HL-60/S4 treated with retinoic acid at 250 ng/mL for 4 days and 3 days (cell line): Measurements from ENCODE around the gene PDZRN4.

Experiments used
- in situ Hi-C: fragments of 300-500 bp; cut with MboI; formaldehyde crosslinking; loops from 2 replicates; pipeline ENCODE4 v1.7.0; 2022; ENCODE audit warnings: low sequenced_read_pairs

The PDZRN4 gene

DNA sequence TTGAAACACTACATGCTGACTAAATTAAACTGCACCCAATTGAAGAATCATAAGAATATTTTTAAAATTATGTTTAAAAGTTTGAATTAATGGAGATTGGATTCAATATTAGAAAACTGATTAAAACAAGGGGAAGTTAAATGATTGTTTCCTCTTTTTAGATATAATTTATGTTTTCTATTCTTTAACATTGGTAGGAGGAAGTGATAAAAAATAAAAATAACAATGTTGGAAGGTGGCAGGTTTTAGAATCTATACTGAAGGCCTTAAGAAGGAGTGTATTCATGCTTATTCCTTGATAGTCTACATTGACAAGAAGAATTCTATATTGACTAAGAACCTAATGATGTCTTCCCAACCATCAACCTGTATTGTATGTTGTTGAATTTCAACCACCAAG, 168.1 kb downstream of the PDZRN4 start:
- in situ Hi-C loops = no loop called here

DNA sequence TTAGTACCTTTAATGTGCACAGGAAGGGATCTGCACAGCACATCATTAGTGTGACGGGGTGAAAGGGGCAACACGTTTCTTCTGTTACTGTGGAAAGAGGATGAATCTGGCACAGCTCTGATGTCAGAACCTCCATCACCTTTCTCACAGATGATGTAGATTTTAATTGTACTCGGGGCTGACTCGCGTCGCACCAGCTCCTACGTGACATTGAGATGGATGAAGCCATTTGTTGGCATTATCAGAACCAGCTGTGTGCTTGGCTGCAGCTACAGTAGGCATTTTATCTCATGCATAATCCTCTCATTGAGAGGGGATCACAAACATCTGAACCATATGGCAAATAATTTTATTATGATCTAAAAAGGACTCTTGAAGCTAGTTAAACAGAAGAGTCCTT, 173.6 kb downstream of the PDZRN4 start:
- in situ Hi-C loops = no loop called here

DNA sequence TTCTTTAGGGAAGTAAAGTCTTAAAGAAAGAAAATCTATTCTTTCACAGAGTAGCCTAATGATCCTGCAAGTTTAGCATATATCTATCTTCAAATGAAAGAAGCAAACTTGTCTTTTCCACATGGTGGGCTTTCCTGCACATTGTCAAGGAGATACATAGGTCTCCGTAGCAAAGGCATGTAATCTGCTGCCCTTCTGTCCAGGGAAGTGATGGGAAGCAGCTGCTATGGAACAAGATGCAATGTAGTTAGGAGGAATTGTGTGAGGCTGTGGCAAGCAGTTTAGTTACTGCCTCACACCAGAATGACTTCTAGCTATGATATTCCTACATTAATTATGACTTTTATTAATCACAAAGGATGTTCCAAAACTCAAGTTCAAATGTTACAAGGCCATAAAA, 174.4 kb downstream of the PDZRN4 start:
- in situ Hi-C loops = no loop called here

DNA sequence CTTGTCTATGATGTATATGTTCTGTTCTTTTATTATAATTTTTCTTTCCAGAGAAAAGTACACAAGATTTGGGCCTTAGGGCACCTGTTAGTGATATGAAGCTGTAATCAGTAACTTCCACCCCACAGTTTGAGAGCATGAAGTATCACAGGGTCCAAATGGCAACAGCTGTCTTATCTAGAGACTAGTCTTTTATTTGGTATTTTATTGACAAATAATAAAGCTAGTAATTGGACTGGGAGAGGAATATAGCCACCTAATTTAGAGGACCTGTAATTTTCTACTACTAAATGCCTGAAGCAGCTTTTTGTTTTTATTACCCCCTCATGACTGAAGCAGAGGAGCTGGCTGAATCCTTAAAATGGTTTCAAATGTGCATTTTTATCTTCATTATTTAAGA, 174.8 kb downstream of the PDZRN4 start:
- in situ Hi-C loops = no loop called here

- in situ Hi-C loops = no loop called here
Observed at GRCh38 chr12:41364211-41364610, 176.1 kb downstream of the PDZRN4 start.

GRCh38 chr12:41365653-41366171, 177.6 kb downstream of the PDZRN4 start:
- in situ Hi-C loops = no loop called here

GRCh38 chr12:41367726-41368405, 179.7 kb downstream of the PDZRN4 start:
- in situ Hi-C loops = no loop called here

DNA sequence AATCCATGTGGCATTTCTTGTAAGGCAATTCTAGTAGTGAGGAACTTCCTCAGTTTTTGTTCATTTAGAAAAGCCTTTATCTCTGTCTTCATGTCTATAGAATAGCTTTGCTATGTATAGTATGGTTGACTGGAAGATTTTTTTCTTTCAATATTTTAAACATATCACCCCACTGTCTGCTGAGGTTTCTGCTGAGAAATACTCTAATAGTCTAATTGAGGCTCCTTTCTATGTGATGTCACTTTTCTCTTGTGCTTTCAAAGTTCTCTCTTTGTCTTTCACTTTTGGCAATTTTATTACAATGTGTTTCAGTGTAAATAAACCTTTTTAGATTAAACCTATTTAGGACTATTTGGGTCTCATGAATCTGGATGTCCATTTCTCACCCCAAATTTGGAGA, 192.8 kb downstream of the PDZRN4 start:
- in situ Hi-C loops = no loop called here

DNA sequence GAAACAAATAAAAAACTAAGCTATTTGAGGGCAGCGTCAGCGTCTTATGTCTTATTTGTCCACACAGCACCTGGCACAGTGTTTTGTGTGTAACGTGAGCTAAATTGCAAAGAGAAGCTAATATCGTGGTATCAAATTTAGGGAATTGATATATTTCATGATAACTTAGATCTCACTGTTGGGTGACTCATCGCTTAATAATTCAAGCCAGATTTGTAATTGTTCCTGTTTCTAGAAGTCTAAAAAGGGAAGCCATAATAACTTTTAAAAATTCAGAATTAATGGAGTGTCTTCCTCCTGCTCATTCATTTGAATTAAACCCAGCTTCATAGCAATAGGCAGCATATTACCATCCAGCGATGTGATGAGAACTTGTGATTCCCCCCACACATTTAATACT, 214.7 kb downstream of the PDZRN4 start:
- in situ Hi-C loops = no loop called here

GRCh38 chr12:41407232-41407799, 219.2 kb downstream of the PDZRN4 start:
- in situ Hi-C loops = no loop called here

GRCh38 chr12:41409628-41410027, 221.5 kb downstream of the PDZRN4 start:
- in situ Hi-C loops = no loop called here

- in situ Hi-C loops = no loop called here
Observed at GRCh38 chr12:41418586-41418985, 230.5 kb downstream of the PDZRN4 start.

GRCh38 chr12:41419131-41419893, 231.2 kb downstream of the PDZRN4 start:
- in situ Hi-C loops = no loop called here

DNA sequence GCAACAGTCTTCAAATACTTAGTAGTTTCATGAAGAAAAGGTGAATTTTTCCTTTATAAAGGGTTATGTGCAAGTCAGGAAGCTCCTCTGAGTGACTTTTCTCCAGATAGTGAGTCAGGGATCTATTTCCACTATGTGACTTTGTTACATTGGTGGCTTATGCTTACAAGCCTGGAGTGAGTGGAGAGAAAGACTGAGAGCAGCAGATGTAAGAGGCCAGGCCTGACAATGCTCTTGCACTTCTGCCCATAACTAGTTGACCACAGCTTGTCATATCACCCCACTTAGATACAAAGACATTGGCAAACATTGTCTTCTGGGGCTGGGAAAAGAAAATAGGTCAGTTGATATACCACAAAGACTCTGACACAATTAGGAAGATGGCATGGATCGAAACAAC, 236.5 kb downstream of the PDZRN4 start:
- in situ Hi-C loops = no loop called here

GRCh38 chr12:41433460-41433859, 245.3 kb downstream of the PDZRN4 start:
- in situ Hi-C loops = no loop called here

DNA sequence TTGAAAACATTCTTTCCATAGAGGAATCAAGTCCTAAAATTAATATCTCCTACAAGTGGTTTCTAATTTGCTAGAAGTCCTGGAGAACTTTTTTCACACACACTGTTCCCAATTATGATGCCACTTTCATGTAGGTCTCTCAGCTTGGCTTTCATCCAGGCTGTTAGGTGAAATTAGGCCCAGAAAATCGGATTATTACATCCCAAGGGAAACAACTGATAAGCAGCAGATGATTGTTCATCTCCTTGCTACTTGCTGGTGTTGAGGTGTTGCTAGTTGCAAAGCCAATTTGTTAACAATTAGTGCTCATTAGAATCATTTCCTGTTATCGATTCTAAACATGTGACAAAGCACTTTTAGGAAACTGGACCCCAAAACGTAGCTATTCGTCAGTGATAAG, 248.0 kb downstream of the PDZRN4 start:
- in situ Hi-C loops = no loop called here

DNA sequence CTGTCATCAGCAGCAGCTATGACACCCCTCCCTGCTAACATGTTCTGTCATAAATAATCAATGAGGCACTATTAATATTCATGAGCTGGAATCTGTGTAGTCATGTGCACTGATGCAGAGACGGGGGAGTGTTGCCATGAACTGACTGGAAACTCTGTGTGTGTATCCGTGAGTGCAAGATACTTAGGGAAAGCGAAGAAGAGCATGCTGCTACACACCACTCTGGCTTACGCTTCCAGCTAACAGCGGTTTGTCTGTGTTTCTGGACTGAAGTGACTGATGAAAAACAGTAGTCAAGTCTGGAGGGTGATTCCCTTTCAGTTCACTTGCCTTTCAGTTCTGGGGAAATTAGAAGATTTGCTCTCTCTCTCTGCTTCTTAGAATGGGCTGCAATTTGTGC, 249.4 kb downstream of the PDZRN4 start:
- in situ Hi-C loops = no loop called here

DNA sequence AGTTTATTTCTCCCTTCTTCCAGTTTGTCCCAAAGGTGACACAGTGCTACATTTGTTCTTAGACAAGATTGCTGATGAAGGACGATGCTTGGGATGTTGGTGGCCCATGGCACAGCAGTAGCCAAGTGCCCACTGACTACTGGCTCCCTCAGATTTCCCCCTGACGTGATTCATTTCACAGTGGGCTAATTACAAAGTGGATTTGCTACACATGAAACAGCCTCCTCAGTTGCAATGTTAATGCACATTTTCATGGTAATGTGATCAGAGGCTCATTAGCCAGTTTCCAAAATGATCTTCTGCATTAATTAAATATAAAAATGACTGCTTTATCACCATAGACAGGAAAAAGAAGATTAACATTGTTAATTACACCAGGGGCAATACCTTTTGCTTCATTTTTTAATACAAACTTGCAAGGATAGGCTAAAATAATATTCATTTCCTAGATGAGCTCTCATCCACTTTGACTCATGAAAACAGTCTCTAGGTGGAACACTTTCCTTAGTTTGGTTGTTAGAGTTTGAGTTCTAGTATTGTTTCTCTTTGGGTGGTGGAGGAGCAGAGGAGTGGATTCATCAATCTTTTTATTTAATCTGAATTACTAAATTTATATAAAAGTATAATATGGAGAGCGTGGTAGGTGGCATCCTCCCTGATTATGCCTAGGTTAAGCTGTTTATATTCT, 250.9 kb downstream of the PDZRN4 start:
- in situ Hi-C loops = no loop called here

DNA sequence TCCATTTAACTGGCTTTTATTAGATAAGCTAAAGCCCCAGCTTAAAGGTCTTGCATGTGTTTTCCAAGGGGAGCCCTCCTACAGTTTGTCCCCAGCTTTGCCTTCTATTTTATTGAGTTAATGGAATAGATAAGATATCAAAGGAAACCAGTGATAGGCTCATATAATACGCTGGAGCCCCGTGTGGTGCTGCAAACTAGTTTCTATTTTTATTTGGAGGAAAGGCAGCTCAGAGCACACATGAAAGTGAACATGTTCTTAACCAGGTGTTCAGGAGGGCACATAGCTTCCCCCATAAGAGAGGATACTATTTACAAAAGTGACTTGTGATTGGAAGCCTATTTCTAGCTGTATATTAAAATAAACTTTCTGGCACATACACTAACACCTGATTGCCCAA, 251.7 kb downstream of the PDZRN4 start:
- in situ Hi-C loops = no loop called here

GRCh38 chr12:41441180-41441579, 253.1 kb downstream of the PDZRN4 start:
- in situ Hi-C loops = no loop called here

- in situ Hi-C loops = no loop called here
Observed at GRCh38 chr12:41442896-41443295, 254.8 kb downstream of the PDZRN4 start.
